Measurements from ENCODE around the gene MACROH2A1. TPM values are rescaled to one million over a fixed set of nuclear protein-coding genes. Genes with fewer than 3 reads are reported as not detected.
A peak's percentile ranks its signal among the peaks of the same experiment; 100 is the strongest.

The MACROH2A1 gene
- total and polyA plus RNA-seq, 8 donors = 183 to 309 (median 235) TPM

GRCh38 chr5:135439231-135440205 lies 40.5 kb upstream of the MACROH2A1 start:
- no peaks in the 10 kb centered on the region for H3K9me3 ChIP-seq
- ATAC-seq = no peak

GRCh38 chr5:135438636-135439221 lies 39.7 kb upstream of the MACROH2A1 start:
- Histone ChIP-seq H3K27ac (peak overlapping the region; percentile 39 to 75), H3K9me3 (no peaks in the 10 kb centered on the region), H3K27me3 (peaks cover 0 to 16% of the 10 kb centered on the region in 2 donors), H3K4me3 (no peak overlapping the region), H3K36me3 (no peaks in the 10 kb centered on the region), H3K4me1 (peaks cover 6 to 69% of the 10 kb centered on the region in 2 donors)
- ATAC-seq = no peak
- DNase-seq = no peak
- no peak for TF ChIP-seq CTCF (IDR thresholded peaks at IDR 0.05)
- intact Hi-C loops (cut with DNase I) = no loop called here

More at GRCh38 chr5:135439231-135440205, 40.5 kb upstream of the MACROH2A1 start:
- Histone ChIP-seq H3K4me3 (no peak overlapping the region), H3K36me3 (no peaks in the 10 kb centered on the region), H3K27ac (peak overlapping the region in 1 of 2 donors; percentile 18), H3K4me1 (peaks cover 6 to 63% of the 10 kb centered on the region in 2 donors), H3K27me3 (peaks cover 0 to 15% of the 10 kb centered on the region in 2 donors)
- no peak for TF ChIP-seq CTCF (IDR thresholded peaks at IDR 0.05)
- intact Hi-C loops (cut with DNase I) = no loop called here
- DNase-seq = peak in 1 of 4 donors; percentile 58

DNA sequence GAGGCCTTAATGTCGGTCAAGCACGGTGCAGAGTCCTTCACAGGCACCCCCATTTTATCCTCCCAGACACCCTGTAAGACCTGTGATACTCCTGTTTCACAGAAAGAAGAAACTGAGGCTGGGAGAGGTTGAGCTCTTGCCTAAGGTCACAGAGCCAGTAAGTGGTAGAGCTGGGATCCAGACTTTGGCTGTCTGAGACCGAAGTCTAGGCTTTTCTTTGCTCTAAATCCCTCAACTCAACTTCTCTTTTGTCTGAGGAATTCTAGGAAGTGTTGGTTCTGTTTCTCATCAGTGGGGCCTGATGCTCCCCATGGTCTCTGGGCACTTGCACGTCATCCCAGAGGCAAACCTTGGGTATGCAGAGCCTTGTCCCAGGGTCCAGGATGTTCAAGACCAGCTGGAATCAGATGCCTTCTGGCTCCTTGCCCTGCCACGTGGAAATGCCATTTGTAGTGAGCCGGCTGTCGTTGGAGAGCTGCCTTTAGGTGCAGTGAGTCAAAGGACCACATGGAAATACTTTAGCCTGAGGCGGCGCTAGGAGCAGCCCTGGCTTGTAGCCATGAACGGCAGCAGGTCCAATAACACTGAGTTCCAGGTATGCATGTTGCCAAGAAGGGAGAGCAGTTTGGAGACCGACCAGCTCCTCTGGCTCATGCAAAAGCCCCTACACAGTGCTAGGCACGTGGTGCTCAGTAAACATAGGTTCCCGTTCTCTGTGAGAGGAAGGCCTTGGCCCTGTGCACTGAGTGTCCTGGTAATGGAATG lies 38.9 kb upstream of the MACROH2A1 start:
- peak; percentile 53 for ATAC-seq
- DNase-seq = peak in 2 of 4 donors; percentile 59 to 81
- TF ChIP-seq CTCF (IDR thresholded peaks at IDR 0.05) = no peak
- H3K27ac ChIP-seq = peak overlapping the region; percentile 39 to 75
- peaks cover 6 to 75% of the 10 kb centered on the region in 2 donors for H3K4me1 ChIP-seq
- intact Hi-C loops (cut with DNase I) = no loop called here
- no peaks in the 10 kb centered on the region for H3K9me3 ChIP-seq
- peaks cover 0 to 16% of the 10 kb centered on the region in 2 donors for H3K27me3 ChIP-seq
- H3K36me3 ChIP-seq = no peaks in the 10 kb centered on the region
- H3K4me3 ChIP-seq = no peak overlapping the region

GRCh38 chr5:135437422-135437795 lies 38.4 kb upstream of the MACROH2A1 start:
- Histone ChIP-seq H3K27ac (peak overlapping the region in 1 of 2 donors; percentile 75), H3K36me3 (no peaks in the 10 kb centered on the region), H3K27me3 (peaks cover 0 to 16% of the 10 kb centered on the region in 2 donors), H3K4me3 (no peak overlapping the region), H3K9me3 (no peaks in the 10 kb centered on the region), H3K4me1 (peaks cover 6 to 72% of the 10 kb centered on the region in 2 donors)
- DNase-seq (no peak), ATAC-seq (peak; percentile 11)
- intact Hi-C loops (cut with DNase I) = no loop called here
- no peak for TF ChIP-seq CTCF (IDR thresholded peaks at IDR 0.05)

All from left lung (tissue), 10 donors.